Measurements from ENCODE around the gene CD84.
A peak's percentile ranks its signal among the peaks of the same experiment; 100 is the strongest.

Gene CD84

DNA sequence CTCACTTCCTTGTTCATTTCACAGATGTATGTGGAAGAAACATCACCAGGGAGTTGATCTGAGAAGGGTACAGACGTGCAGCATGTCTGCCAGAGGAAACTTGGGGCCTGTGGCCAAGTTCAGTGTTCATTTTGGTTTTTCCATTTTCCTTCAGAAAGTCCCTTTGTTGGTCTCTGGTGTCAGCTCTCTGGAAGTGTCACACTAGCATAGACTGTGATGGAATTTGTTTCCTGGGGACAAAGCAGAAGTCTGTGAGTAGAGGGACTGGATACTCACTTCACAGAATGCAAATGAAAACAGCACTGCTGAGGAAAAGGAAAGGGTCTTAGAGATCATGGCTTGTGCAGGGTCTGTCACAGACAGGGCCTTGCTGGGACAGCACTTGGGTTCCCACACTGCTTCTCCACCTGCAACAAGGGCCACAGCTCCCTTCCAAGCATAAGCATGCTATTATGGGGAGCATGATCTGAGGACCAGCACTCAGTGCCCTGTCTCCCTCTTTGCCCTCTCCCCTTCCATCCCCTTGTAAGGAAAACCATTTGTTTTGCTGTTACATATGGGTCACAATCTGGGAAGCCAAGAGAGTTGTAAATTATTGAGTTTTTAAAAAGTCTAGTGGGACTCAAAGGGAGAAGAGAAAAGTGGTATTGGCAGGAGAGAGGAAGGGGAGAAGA is 31.4 kb upstream of the CD84 start:
- H3K4me3 ChIP-seq (replicated peaks; ENCODE audit: low read depth, low read length), result no peak overlapping the region
- no peak for DNase-seq (ENCODE audit: low read depth)
- TF ChIP-seq, protein P1, sequence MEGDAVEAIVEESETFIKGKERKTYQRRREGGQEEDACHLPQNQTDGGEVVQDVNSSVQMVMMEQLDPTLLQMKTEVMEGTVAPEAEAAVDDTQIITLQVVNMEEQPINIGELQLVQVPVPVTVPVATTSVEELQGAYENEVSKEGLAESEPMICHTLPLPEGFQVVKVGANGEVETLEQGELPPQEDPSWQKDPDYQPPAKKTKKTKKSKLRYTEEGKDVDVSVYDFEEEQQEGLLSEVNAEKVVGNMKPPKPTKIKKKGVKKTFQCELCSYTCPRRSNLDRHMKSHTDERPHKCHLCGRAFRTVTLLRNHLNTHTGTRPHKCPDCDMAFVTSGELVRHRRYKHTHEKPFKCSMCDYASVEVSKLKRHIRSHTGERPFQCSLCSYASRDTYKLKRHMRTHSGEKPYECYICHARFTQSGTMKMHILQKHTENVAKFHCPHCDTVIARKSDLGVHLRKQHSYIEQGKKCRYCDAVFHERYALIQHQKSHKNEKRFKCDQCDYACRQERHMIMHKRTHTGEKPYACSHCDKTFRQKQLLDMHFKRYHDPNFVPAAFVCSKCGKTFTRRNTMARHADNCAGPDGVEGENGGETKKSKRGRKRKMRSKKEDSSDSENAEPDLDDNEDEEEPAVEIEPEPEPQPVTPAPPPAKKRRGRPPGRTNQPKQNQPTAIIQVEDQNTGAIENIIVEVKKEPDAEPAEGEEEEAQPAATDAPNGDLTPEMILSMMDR (IDR thresholded peaks at IDR 0.05; ENCODE audit: low read length, missing control alignments), result no peak

DNA sequence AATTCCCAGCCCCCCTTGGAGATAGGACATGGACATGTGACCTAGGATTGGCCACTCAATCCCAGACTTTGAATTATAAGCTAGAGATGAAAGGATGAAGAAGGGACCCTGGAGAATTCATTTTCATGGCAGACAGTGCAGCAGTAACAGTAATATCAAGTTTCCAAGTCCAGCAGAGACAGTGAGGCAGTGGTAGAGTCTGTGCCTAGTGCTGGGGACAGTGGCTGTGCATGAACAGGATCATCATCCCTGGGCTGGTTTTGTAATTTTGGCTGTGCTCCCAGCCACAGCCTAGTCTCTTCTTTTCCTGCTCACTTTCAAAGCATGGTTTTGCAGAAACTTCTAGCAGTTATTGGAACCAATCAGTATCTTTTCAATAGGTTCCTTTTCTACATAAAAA is 29.6 kb upstream of the CD84 start:
- no peak overlapping the region for H3K4me3 ChIP-seq (replicated peaks; ENCODE audit: low read depth, low read length)
- DNase-seq (ENCODE audit: low read depth), result no peak
- TF ChIP-seq, protein P1 (IDR thresholded peaks at IDR 0.05; ENCODE audit: low read length, missing control alignments), result no peak

DNA sequence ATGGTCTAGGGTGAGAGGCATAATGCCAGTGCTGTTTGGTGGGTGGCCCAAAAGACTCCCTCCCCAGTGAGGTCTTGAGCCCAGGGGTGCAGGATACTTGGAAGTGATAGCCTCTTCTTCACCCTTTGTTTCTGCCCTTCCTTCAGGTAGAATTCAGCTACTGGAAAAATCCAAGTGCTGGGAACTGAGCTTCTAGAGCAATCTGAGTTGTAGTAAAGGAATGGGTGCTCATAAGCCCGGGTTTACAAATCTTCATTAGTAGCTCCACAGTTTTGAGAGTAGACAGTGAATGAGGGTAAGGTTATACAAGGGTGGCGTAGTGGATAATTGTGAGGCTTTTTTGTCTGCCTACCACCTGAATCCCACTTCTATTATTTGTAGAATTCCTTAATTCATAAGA is 29.2 kb upstream of the CD84 start:
- TF ChIP-seq, protein P1 (IDR thresholded peaks at IDR 0.05; ENCODE audit: low read length, missing control alignments), result no peak
- no peak for DNase-seq (ENCODE audit: low read depth)
- H3K4me3 ChIP-seq (replicated peaks; ENCODE audit: low read depth, low read length), result no peak overlapping the region

DNA sequence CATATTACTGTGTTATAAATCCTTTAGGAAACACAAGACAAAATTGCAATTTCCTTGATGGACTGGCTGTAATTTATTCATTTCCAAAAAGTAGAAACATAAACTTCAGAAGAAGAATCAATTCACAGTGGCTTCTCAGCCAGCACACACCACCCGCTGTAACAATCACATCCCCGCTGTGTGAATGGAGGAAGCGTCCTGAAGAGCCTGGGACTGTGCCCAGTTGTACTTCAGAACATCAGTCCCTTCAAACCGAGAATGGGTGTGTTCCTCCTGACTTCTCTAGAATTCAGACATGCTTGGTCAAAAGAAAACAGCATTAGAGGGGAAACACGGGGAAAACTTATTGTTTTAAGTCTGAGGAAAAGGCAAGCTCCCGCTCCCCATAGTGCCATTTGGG is 28.8 kb upstream of the CD84 start:
- no peak for DNase-seq (ENCODE audit: low read depth)
- H3K4me3 ChIP-seq (replicated peaks; ENCODE audit: low read depth, low read length), result no peak overlapping the region
- TF ChIP-seq, protein P1 (IDR thresholded peaks at IDR 0.05; ENCODE audit: low read length, missing control alignments), result no peak

DNA sequence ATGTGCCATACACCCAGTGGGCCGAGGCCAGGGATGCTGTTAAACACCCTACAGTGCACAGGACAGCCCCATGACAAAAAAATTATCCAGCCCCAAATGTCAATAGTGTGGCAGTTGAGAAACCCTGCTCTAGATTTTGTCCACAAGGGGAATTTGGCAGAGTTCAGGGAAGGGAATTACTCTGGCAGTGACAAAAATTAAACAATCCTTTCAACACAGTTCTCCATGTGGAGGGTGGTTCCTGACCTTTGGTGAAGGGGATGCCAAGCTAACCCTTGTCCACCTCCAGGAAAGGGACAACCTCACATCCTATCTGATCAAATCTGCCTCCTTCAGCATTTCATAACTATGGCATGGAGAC is 28.4 kb upstream of the CD84 start:
- TF ChIP-seq, protein P1 (IDR thresholded peaks at IDR 0.05; ENCODE audit: low read length, missing control alignments), result no peak
- DNase-seq (ENCODE audit: low read depth), result no peak
- no peak overlapping the region for H3K4me3 ChIP-seq (replicated peaks; ENCODE audit: low read depth, low read length)

DNA sequence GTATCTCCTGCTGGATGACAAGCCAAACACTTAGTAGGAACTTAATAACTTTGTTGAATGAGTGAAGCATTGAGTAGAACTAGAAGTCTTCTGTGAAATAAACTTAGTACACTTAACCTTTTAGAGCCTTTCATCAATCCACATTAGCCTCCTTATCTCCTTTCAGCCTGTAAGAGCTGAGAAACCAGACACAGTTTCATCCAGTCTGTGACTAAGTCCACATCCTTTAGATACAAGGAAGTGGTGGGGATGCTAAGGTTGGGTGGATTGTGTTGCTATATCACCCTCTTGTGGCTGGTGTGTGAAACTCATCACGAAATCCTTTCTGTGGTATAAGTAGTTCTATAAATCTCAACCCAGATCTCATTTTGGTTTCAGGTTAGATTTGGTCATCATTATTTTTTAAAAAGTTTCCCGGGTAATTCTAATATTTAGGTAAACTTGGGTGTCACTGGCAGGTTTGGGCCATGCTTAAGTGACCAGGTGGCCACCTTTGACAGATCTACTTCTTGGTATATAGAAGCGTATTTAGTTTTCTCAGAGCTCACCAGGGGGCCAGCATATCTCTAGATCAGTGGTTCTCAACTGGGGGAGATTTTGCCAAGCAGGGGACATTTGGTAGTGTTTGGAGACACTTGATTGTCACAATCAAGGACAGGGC is 27.8 kb upstream of the CD84 start:
- no peak overlapping the region for H3K4me3 ChIP-seq (replicated peaks; ENCODE audit: low read depth, low read length)
- TF ChIP-seq, protein P1 (IDR thresholded peaks at IDR 0.05; ENCODE audit: low read length, missing control alignments), result peak; percentile 73
- DNase-seq (ENCODE audit: low read depth), result peak; percentile 88

DNA sequence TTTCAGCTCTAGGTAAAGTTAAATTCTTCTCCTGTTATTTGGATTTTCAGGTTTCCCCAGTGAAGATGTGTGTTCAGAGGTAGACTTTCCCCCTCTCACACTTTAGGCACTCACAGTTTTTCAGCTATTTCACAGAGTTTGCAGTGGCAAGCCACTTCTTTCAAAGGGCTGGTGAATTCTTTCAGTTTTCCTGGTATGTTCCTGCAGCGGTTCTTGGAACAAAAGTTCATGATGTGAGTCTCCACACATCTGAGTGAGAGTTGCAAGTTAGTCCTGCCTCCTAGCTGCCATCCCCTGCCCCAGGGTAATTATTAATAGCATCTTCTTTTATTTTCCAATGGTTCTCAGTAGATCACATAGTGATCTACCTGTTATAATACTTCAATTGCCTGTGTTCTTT is 27.3 kb upstream of the CD84 start:
- DNase-seq (ENCODE audit: low read depth), result no peak
- TF ChIP-seq, protein P1 (IDR thresholded peaks at IDR 0.05; ENCODE audit: low read length, missing control alignments), result no peak
- no peak overlapping the region for H3K4me3 ChIP-seq (replicated peaks; ENCODE audit: low read depth, low read length)
